ENCODE results near the gene SLU7. TPM values are rescaled to one million over a fixed set of nuclear protein-coding genes. Genes with fewer than 3 reads are reported as not detected.
"Not testable (repeated sequence)": the region's sequence is repeated elsewhere in the genome, so short reads cannot be mapped to it uniquely, and the experiment has no call there.

The SLU7 gene
- total RNA-seq, 2 experiments from 2014 or later = 99.9 to 106 TPM

DNA sequence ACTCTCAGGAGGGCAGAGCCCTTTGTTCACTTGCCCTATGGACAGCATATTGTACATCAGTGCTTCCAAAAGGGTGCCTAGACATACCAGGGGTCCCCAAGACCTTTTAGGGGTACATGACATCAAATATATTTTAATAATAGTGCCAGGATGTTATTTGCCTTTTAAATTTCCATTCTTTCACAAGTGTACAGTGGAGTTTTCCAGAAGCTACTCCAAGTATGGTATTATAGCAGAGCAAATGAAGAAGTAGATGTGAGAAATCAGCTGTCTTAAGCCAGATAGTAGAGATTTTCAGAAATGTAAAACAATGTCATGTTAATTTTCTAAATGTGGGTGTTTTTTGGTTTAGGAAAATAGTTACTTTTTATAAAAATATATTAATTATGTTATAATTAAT, 18.4 kb upstream of the SLU7 start:
- Histone ChIP-seq H3K27ac (ENCODE audit: low read depth in 1 of 2, low read length in 2 of 2) (no peak overlapping the region), H3K4me3 (ENCODE audit: low read length) (no peak overlapping the region), H3K4me1 (ENCODE audit: insufficient read depth, low read length) (peaks cover 19% of the 10 kb centered on the region), H3K9me3 (ENCODE audit: control insufficient read depth in 1 of 2, insufficient read depth in 1 of 2, low read length in 2 of 2) (no peaks in the 10 kb centered on the region), H3K27me3 (ENCODE audit: control insufficient read depth in 1 of 2, insufficient read depth in 2 of 2, low read length in 2 of 2) (no peaks in the 10 kb centered on the region), H3K36me3 (ENCODE audit: insufficient read depth, low read length) (no peaks in the 10 kb centered on the region)
- Mint-ChIP-seq H3K27me3 (peaks cover 3% of the 10 kb centered on the region), H3K27ac (no peak overlapping the region), H3K4me1 (ENCODE audit: low read depth) (peaks cover 4% of the 10 kb centered on the region), H3K36me3 (ENCODE audit: low read depth) (no peaks in the 10 kb centered on the region), H3K9me3 (no peaks in the 10 kb centered on the region), H3K4me3 (no peak overlapping the region)
- DNase-seq = no peak
- ATAC-seq (ENCODE audit: poor library complexity) = no peak
- CTCF ChIA-PET = interaction anchor here (1.6 to 3.4 kb wide), 2 partner anchors 15 to 22 kb away, joined by 4 to 114 read pairs; partner anchors contain the start of genes PTTG1 and SLU7
- intact Hi-C loops (cut with DNase I, micrococcal nuclease) = loop anchor here in 1 of 2 experiments (5.0 kb wide), 1 partner anchor 350 kb away; no protein-coding TSS in a partner anchor
- TF ChIP-seq, protein P1, sequence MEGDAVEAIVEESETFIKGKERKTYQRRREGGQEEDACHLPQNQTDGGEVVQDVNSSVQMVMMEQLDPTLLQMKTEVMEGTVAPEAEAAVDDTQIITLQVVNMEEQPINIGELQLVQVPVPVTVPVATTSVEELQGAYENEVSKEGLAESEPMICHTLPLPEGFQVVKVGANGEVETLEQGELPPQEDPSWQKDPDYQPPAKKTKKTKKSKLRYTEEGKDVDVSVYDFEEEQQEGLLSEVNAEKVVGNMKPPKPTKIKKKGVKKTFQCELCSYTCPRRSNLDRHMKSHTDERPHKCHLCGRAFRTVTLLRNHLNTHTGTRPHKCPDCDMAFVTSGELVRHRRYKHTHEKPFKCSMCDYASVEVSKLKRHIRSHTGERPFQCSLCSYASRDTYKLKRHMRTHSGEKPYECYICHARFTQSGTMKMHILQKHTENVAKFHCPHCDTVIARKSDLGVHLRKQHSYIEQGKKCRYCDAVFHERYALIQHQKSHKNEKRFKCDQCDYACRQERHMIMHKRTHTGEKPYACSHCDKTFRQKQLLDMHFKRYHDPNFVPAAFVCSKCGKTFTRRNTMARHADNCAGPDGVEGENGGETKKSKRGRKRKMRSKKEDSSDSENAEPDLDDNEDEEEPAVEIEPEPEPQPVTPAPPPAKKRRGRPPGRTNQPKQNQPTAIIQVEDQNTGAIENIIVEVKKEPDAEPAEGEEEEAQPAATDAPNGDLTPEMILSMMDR (IDR thresholded peaks at IDR 0.05) = no peak
- POLR2A ChIA-PET = interaction anchor here (2.6 to 3.4 kb wide), 4 partner anchors 15 to 70 kb away, joined by 21 to 32 read pairs (median 26); partner anchors contain the start of genes PTTG1 and SLU7

DNA sequence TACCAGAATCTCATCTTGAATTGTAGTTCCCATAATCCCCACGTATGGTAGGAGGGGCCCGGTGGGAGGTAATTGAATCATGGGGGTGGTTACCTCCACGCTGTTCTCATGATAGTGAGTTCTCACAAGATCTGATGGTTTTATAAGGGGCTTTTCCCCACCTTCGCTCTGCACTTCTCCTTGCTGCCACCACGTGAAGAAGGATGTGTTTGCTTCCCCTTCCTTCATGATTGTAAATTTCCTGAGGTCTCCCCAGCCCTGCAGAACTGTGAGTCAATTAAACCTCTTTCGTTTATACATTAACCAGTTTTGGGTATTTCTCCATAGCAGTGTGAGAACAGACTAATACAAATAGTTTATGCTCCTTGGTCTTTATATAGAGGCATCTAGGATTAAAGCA, 17.8 kb upstream of the SLU7 start:
- H3K4me3 ChIP-seq (ENCODE audit: low read length); ATAC-seq (ENCODE audit: poor library complexity); H3K27me3 ChIP-seq (ENCODE audit: control insufficient read depth in 1 of 2, insufficient read depth in 2 of 2, low read length in 2 of 2); H3K9me3 ChIP-seq (ENCODE audit: control insufficient read depth in 1 of 2, insufficient read depth in 1 of 2, low read length in 2 of 2); H3K27ac ChIP-seq (ENCODE audit: low read depth in 1 of 2, low read length in 2 of 2); H3K27ac Mint-ChIP-seq; H3K4me3 Mint-ChIP-seq; POLR2A ChIA-PET; H3K9me3 Mint-ChIP-seq; H3K36me3 Mint-ChIP-seq (ENCODE audit: low read depth); H3K36me3 ChIP-seq (ENCODE audit: insufficient read depth, low read length); H3K4me1 Mint-ChIP-seq (ENCODE audit: low read depth); CTCF ChIA-PET; H3K27me3 Mint-ChIP-seq: not testable (repeated sequence)
- intact Hi-C loops (cut with DNase I, micrococcal nuclease) = loop anchor here in 1 of 2 experiments (5.0 kb wide), 1 partner anchor 351 kb away; no protein-coding TSS in a partner anchor
- peaks cover 19% of the 10 kb centered on the region for H3K4me1 ChIP-seq (ENCODE audit: insufficient read depth, low read length)
- DNase-seq = peak in 1 of 14 experiments; percentile 44

DNA sequence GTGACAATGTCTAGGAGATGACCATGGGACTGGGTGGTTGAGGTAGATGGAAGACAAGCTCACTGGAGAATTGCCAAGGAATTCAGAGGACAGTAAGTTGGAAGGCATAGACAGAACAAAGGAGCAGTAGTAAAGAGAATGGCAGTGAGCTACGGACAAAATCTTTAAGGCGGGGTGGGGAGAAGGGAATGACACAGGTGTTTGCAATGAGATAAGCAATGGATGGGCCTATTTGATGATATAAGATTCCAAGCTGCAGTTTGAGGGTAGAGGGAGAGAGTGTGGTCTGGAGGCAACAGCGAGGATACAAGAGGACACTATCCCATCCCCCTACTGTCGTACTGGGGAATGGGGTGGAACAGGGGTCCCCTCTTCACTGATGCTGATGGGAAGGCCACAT, 17.1 kb upstream of the SLU7 start:
- POLR2A ChIA-PET = no interaction called here
- intact Hi-C loops (cut with DNase I, micrococcal nuclease) = loop anchor here in 1 of 2 experiments (5.0 kb wide), 1 partner anchor 351 kb away; no protein-coding TSS in a partner anchor
- no peaks in the 10 kb centered on the region for H3K27me3 ChIP-seq (ENCODE audit: control insufficient read depth in 1 of 2, insufficient read depth in 2 of 2, low read length in 2 of 2)
- TF ChIP-seq, protein P1 (IDR thresholded peaks at IDR 0.05) = no peak
- no peak overlapping the region for H3K27ac ChIP-seq (ENCODE audit: low read depth in 1 of 2, low read length in 2 of 2)
- no peaks in the 10 kb centered on the region for H3K9me3 ChIP-seq (ENCODE audit: control insufficient read depth in 1 of 2, insufficient read depth in 1 of 2, low read length in 2 of 2)
- Mint-ChIP-seq H3K27me3 (peaks cover 3% of the 10 kb centered on the region), H3K9me3 (no peaks in the 10 kb centered on the region), H3K4me3 (no peak overlapping the region), H3K36me3 (ENCODE audit: low read depth) (no peaks in the 10 kb centered on the region), H3K27ac (no peak overlapping the region), H3K4me1 (ENCODE audit: low read depth) (peaks cover 4% of the 10 kb centered on the region)
- H3K36me3 ChIP-seq (ENCODE audit: insufficient read depth, low read length) = no peaks in the 10 kb centered on the region
- DNase-seq = no peak
- no peak overlapping the region for H3K4me3 ChIP-seq (ENCODE audit: low read length)
- no peak for ATAC-seq (ENCODE audit: poor library complexity)
- CTCF ChIA-PET = no interaction called here
- H3K4me1 ChIP-seq (ENCODE audit: insufficient read depth, low read length) = peaks cover 12% of the 10 kb centered on the region

DNA sequence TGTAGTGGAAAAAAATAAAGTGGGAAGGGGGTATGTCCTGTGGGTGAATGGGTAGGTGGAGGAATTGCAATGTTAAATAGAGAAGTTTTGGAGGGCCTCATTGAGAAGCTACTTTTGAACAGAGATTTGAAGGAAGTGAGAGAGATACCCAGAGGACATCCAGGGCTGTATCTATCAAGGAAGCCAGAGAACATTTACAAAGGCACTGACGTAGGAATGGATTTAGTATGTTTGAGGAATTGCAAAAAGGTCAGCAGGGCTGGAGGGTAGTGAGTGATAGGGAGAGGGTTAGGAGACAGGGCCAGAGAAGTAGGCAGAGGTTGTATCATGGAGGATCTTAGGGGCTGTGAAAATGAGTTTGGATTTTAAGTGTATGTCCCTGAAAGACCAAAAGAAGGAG, 16.7 kb upstream of the SLU7 start:
- TF ChIP-seq, protein P1 (IDR thresholded peaks at IDR 0.05) = no peak
- peaks cover 3% of the 10 kb centered on the region for H3K27me3 Mint-ChIP-seq
- peaks cover 12% of the 10 kb centered on the region for H3K4me1 ChIP-seq (ENCODE audit: insufficient read depth, low read length)
- DNase-seq (no peak), ATAC-seq (ENCODE audit: poor library complexity) (no peak)
- H3K36me3 Mint-ChIP-seq (ENCODE audit: low read depth) = no peaks in the 10 kb centered on the region
- H3K27ac Mint-ChIP-seq = no peak overlapping the region
- no peak overlapping the region for H3K27ac ChIP-seq (ENCODE audit: low read depth in 1 of 2, low read length in 2 of 2)
- no peaks in the 10 kb centered on the region for H3K27me3 ChIP-seq (ENCODE audit: control insufficient read depth in 1 of 2, insufficient read depth in 2 of 2, low read length in 2 of 2)
- H3K4me1 Mint-ChIP-seq (ENCODE audit: low read depth) = peaks cover 4% of the 10 kb centered on the region
- intact Hi-C loops (cut with DNase I, micrococcal nuclease) = loop anchor here in 1 of 2 experiments (5.0 kb wide), 1 partner anchor 352 kb away; no protein-coding TSS in a partner anchor
- H3K4me3 Mint-ChIP-seq = no peak overlapping the region
- no peak overlapping the region for H3K4me3 ChIP-seq (ENCODE audit: low read length)
- POLR2A ChIA-PET = no interaction called here
- CTCF ChIA-PET = no interaction called here
- no peaks in the 10 kb centered on the region for H3K9me3 ChIP-seq (ENCODE audit: control insufficient read depth in 1 of 2, insufficient read depth in 1 of 2, low read length in 2 of 2)
- no peaks in the 10 kb centered on the region for H3K9me3 Mint-ChIP-seq
- no peaks in the 10 kb centered on the region for H3K36me3 ChIP-seq (ENCODE audit: insufficient read depth, low read length)

Data from CD4-positive, alpha-beta T cell (primary cell).